Measurements from ENCODE around the gene CHST11. TPM values are rescaled to one million over a fixed set of nuclear protein-coding genes. Genes with fewer than 3 reads are reported as not detected.
"Not testable (repeated sequence)": the region's sequence is repeated elsewhere in the genome, so short reads cannot be mapped to it uniquely, and the experiment has no call there.

The CHST11 gene
- total RNA-seq, 2 experiments from 2014 or later = 53.4 to 53.6 TPM

GRCh38 chr12:104611671-104612070 lies 154.9 kb downstream of the CHST11 start:
- H3K4me1 ChIP-seq (ENCODE audit: insufficient read depth, low read length) = peaks cover 8% of the 10 kb centered on the region
- intact Hi-C loops (cut with DNase I, micrococcal nuclease) = no loop called here
- no peak for TF ChIP-seq CTCF (IDR thresholded peaks at IDR 0.05)
- CTCF ChIA-PET = no interaction called here
- Mint-ChIP-seq H3K4me3 (no peak overlapping the region), H3K9me3 (no peaks in the 10 kb centered on the region), H3K27me3 (no peaks in the 10 kb centered on the region), H3K27ac (no peak overlapping the region), H3K4me1 (ENCODE audit: low read depth) (peaks cover 33% of the 10 kb centered on the region), H3K36me3 (ENCODE audit: low read depth) (peaks cover 13% of the 10 kb centered on the region)
- no peak overlapping the region for H3K27ac ChIP-seq (ENCODE audit: low read depth in 1 of 2, low read length in 2 of 2)
- H3K36me3 ChIP-seq (ENCODE audit: insufficient read depth, low read length) = peaks cover 4% of the 10 kb centered on the region
- H3K4me3 ChIP-seq (ENCODE audit: low read length) = no peak overlapping the region
- ATAC-seq (ENCODE audit: poor library complexity) (no peak), DNase-seq (no peak)
- H3K27me3 ChIP-seq (ENCODE audit: control insufficient read depth in 1 of 2, insufficient read depth in 2 of 2, low read length in 2 of 2) = no peaks in the 10 kb centered on the region
- no peaks in the 10 kb centered on the region for H3K9me3 ChIP-seq (ENCODE audit: control insufficient read depth in 1 of 2, insufficient read depth in 1 of 2, low read length in 2 of 2)
- POLR2A ChIA-PET = interaction anchor here (0.6 kb wide), 1 partner anchor 758 kb away, joined by 5 read pairs; no protein-coding TSS in a partner anchor

- H3K9me3 Mint-ChIP-seq; H3K27ac Mint-ChIP-seq; intact Hi-C loops (cut with DNase I, micrococcal nuclease); H3K4me3 ChIP-seq (ENCODE audit: low read length); H3K36me3 ChIP-seq (ENCODE audit: insufficient read depth, low read length); DNase-seq; H3K4me1 ChIP-seq (ENCODE audit: insufficient read depth, low read length); CTCF ChIA-PET; H3K27me3 ChIP-seq (ENCODE audit: control insufficient read depth in 1 of 2, insufficient read depth in 2 of 2, low read length in 2 of 2); H3K27ac ChIP-seq (ENCODE audit: low read depth in 1 of 2, low read length in 2 of 2); H3K4me3 Mint-ChIP-seq; H3K27me3 Mint-ChIP-seq; ATAC-seq (ENCODE audit: poor library complexity); POLR2A ChIA-PET; H3K9me3 ChIP-seq (ENCODE audit: control insufficient read depth in 1 of 2, insufficient read depth in 1 of 2, low read length in 2 of 2): not testable (repeated sequence)
- H3K4me1 Mint-ChIP-seq (ENCODE audit: low read depth) = peaks cover 28% of the 10 kb centered on the region
- peaks cover 13% of the 10 kb centered on the region for H3K36me3 Mint-ChIP-seq (ENCODE audit: low read depth)
Measured at GRCh38 chr12:104613372-104613771, 156.6 kb downstream of the CHST11 start.

- peaks cover 26% of the 10 kb centered on the region for H3K4me1 Mint-ChIP-seq (ENCODE audit: low read depth)
- ATAC-seq (ENCODE audit: poor library complexity) (no peak), DNase-seq (no peak)
- H3K36me3 Mint-ChIP-seq (ENCODE audit: low read depth) = peaks cover 13% of the 10 kb centered on the region
- intact Hi-C loops (cut with DNase I, micrococcal nuclease) = no loop called here
- peaks cover 4% of the 10 kb centered on the region for H3K36me3 ChIP-seq (ENCODE audit: insufficient read depth, low read length)
- H3K9me3 ChIP-seq (ENCODE audit: control insufficient read depth in 1 of 2, insufficient read depth in 1 of 2, low read length in 2 of 2) = no peaks in the 10 kb centered on the region
- no peak overlapping the region for H3K4me3 ChIP-seq (ENCODE audit: low read length)
- no peaks in the 10 kb centered on the region for H3K27me3 ChIP-seq (ENCODE audit: control insufficient read depth in 1 of 2, insufficient read depth in 2 of 2, low read length in 2 of 2)
- H3K27ac Mint-ChIP-seq = no peak overlapping the region
- H3K4me3 Mint-ChIP-seq = no peak overlapping the region
- ChIA-PET POLR2A (no interaction called here), CTCF (interaction anchor here (1.1 kb wide), 1 partner anchor 29 kb away, joined by 3 read pairs; no protein-coding TSS in a partner anchor)
- no peak overlapping the region for H3K27ac ChIP-seq (ENCODE audit: low read depth in 1 of 2, low read length in 2 of 2)
- H3K27me3 Mint-ChIP-seq = no peaks in the 10 kb centered on the region
- TF ChIP-seq CTCF (IDR thresholded peaks at IDR 0.05) = no peak
- H3K4me1 ChIP-seq (ENCODE audit: insufficient read depth, low read length) = peaks cover 4% of the 10 kb centered on the region
- H3K9me3 Mint-ChIP-seq = no peaks in the 10 kb centered on the region
Measured at GRCh38 chr12:104615048-104615561, 158.4 kb downstream of the CHST11 start.

GRCh38 chr12:104618691-104619090 lies 161.9 kb downstream of the CHST11 start:
- Histone ChIP-seq H3K27me3 (ENCODE audit: control insufficient read depth in 1 of 2, insufficient read depth in 2 of 2, low read length in 2 of 2) (no peaks in the 10 kb centered on the region), H3K4me1 (ENCODE audit: insufficient read depth, low read length) (peaks cover 6% of the 10 kb centered on the region), H3K36me3 (ENCODE audit: insufficient read depth, low read length) (no peaks in the 10 kb centered on the region), H3K9me3 (ENCODE audit: control insufficient read depth in 1 of 2, insufficient read depth in 1 of 2, low read length in 2 of 2) (no peaks in the 10 kb centered on the region), H3K27ac (ENCODE audit: low read depth in 1 of 2, low read length in 2 of 2) (no peak overlapping the region), H3K4me3 (ENCODE audit: low read length) (no peak overlapping the region)
- H3K27ac Mint-ChIP-seq = no peak overlapping the region
- no peak for TF ChIP-seq CTCF (IDR thresholded peaks at IDR 0.05)
- ChIA-PET CTCF (no interaction called here), POLR2A (no interaction called here)
- no peak overlapping the region for H3K4me3 Mint-ChIP-seq
- intact Hi-C loops (cut with DNase I, micrococcal nuclease) = no loop called here
- no peak for ATAC-seq (ENCODE audit: poor library complexity)
- no peaks in the 10 kb centered on the region for H3K9me3 Mint-ChIP-seq
- peaks cover 34% of the 10 kb centered on the region for H3K4me1 Mint-ChIP-seq (ENCODE audit: low read depth)
- H3K27me3 Mint-ChIP-seq = no peaks in the 10 kb centered on the region
- DNase-seq = no peak
- H3K36me3 Mint-ChIP-seq (ENCODE audit: low read depth) = no peaks in the 10 kb centered on the region

Data from CD4-positive, alpha-beta T cell (primary cell).